Stimulated activated CD8-positive, alpha-beta memory T cell treated with anti-CD3 and anti-CD28 coated beads, Interleukin-12 subunit alpha, Interleukin-12 subunit beta, amount 100 ng/mL, for 4 hours (primary cell): Measurements from ENCODE around the gene EIF4EBP2.
A peak's percentile ranks its signal among the peaks of the same experiment; 100 is the strongest.

Experiments
- DNase-seq: peaks from one replicate; pipeline ENCODE4 v3.0.0-alpha.2; 2020; ENCODE audit warnings: low read depth

EIF4EBP2 gene

GRCh38 chr10:70461397-70462348, 57.7 kb downstream of the EIF4EBP2 start:
- no peak for DNase-seq

- DNase-seq, result no peak
Observed at GRCh38 chr10:70462349-70462984, 58.5 kb downstream of the EIF4EBP2 start.

- DNase-seq, result no peak
Observed at GRCh38 chr10:70465278-70465677, 61.3 kb downstream of the EIF4EBP2 start.

GRCh38 chr10:70465832-70466231, 61.9 kb downstream of the EIF4EBP2 start:
- DNase-seq, result no peak

- DNase-seq, result no peak
Observed at GRCh38 chr10:70466951-70467350, 63.0 kb downstream of the EIF4EBP2 start.

GRCh38 chr10:70472799-70473454, 69.0 kb downstream of the EIF4EBP2 start:
- DNase-seq, result no peak

- no peak for DNase-seq
Observed at GRCh38 chr10:70474780-70475179, 70.8 kb downstream of the EIF4EBP2 start.

- DNase-seq, result no peak
Observed at GRCh38 chr10:70475661-70476060, 71.7 kb downstream of the EIF4EBP2 start.

GRCh38 chr10:70476249-70477035, 72.5 kb downstream of the EIF4EBP2 start:
- no peak for DNase-seq

- DNase-seq, result peak; percentile 75
Observed at GRCh38 chr10:70477661-70478162, 73.8 kb downstream of the EIF4EBP2 start.
